Lower leg skin (tissue), 3 donors: ENCODE measurements around the gene SPSB1.

Source experiments
- POLR2A ChIP-seq, 2 donors: fragments of 450-650 bp; IDR thresholded peaks; one replicate each; pipeline ENCODE4 v1.6.1; 2016 to 2017; ENCODE audit warnings: antibody characterized with exemption in 2 of 2, mild to moderate bottlenecking in 1 of 2, moderate library complexity in 1 of 2
- TF ChIP-seq, protein P1 (sequence below), 3 donors: fragments of 450-650 bp; IDR thresholded peaks; one replicate each; pipeline ENCODE4 v1.5.1; 2016; ENCODE audit warnings: antibody characterized with exemption in 3 of 3, mild to moderate bottlenecking in 3 of 3, moderate library complexity in 2 of 3

DNA sequence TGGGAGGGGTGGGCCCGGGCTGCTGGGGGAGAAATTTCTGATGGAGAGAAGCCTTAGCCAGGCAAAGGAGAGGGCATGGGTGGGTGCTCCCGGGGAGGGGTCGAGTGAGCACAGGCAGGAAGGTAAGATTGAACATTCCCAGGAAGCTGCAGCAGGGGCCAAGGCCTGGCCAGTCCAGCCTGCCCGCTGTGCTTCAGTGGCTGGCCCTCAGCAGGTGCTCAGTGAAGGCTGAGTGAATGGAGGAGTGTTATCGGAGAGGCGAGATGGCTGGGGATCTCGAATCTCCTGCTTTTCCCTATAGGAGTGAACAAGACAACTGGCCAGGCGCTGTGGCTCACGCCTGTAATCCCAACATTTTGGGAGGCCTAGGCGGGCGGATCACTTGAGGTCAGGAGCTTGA lies 20.9 kb downstream of the SPSB1 start:
- TF ChIP-seq, protein P1, sequence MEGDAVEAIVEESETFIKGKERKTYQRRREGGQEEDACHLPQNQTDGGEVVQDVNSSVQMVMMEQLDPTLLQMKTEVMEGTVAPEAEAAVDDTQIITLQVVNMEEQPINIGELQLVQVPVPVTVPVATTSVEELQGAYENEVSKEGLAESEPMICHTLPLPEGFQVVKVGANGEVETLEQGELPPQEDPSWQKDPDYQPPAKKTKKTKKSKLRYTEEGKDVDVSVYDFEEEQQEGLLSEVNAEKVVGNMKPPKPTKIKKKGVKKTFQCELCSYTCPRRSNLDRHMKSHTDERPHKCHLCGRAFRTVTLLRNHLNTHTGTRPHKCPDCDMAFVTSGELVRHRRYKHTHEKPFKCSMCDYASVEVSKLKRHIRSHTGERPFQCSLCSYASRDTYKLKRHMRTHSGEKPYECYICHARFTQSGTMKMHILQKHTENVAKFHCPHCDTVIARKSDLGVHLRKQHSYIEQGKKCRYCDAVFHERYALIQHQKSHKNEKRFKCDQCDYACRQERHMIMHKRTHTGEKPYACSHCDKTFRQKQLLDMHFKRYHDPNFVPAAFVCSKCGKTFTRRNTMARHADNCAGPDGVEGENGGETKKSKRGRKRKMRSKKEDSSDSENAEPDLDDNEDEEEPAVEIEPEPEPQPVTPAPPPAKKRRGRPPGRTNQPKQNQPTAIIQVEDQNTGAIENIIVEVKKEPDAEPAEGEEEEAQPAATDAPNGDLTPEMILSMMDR (IDR thresholded peaks at IDR 0.05), result no peak
- TF ChIP-seq POLR2A (IDR thresholded peaks at IDR 0.05), result no peak
